Activated CD4-positive, alpha-beta T cell treated with anti-CD3 and anti-CD28 coated beads, Interleukin-2, amount 50 U/mL, for 4 hours (primary cell): ENCODE measurements around the gene TPX2.
"Not testable (repeated sequence)": the region's sequence is repeated elsewhere in the genome, so short reads cannot be mapped to it uniquely, and the experiment has no call there.

Experiments
- DNase-seq, 2 experiments: peaks; one replicate each; pipeline ENCODE4 v3.0.0-alpha.2; 2020

Gene TPX2

DNA sequence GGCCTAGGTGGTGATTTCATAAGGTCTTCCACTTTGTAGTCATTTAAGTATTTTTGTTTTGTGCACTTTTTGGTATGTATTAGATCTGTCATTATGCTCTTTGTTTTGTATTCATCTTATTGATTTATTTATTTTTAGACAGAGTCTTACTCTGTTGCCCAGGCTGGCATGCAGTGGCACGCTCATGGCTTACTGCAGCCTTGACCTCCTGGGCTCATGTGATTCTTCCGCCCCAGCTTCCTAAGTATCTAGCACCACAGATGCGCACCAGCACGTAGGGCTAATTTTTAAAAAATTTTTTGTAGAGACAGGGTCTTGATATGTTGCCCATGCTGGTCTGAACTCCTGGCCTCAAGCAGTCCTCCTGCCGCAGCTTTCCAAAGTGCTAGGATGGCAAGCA lies 30.6 kb downstream of the TPX2 start:
- DNase-seq, result no peak

DNA sequence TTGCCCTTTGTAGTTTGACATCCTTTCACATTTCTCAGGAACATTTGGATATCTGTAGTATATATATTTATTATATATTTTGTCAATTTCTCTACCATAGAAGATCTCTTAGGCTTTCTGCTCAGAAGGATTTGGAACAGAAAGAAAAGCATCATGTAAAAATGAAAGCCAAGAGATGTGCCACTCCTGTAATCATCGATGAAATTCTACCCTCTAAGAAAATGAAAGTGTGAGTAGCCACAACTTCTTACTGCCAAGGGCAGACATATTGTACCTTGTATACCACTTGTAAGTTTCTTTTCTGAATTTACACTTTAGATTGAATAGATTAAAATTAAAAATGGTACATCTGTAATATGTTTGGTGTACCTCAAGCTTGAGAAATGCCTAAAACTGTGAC lies 31.2 kb downstream of the TPX2 start:
- no peak for DNase-seq

DNA sequence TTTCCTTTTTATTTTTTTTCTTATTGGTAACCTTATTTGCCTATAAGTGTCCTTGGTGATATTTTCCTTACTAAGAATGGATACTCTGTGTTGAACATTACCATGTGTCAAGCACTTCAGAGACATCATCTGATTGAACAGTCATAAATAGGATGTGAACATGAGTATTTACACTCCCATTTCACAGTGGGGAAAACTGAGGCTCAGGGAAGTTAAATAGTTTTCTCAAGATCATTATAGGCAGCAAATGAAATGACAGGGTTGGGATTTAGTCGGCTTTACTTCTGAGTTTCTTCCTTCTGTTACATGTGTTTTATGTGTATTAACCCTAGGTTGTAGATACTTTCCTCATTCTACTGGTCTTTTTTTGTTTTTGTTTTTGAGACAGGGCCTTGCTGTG lies 35.3 kb downstream of the TPX2 start:
- no peak for DNase-seq

DNA sequence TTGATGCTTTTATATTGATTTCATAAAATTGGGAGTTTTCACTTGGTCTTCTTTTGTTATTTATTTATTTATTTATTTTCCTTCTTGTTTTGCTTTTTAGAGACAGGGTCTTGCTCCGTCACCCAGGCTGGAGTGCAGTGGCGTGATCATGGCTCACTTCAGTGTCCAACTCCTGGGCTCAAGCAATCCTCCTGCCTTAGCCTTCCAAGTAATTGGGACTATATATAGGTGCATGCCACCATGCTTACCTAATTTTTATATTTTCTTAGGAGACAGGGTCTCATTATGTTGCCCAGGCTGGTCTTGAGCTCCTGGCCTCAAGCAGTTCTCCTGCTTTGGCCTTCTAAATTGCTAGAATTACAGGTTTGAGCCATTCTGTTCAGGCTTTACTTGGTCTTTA lies 41.7 kb downstream of the TPX2 start:
- DNase-seq, result no peak

DNA sequence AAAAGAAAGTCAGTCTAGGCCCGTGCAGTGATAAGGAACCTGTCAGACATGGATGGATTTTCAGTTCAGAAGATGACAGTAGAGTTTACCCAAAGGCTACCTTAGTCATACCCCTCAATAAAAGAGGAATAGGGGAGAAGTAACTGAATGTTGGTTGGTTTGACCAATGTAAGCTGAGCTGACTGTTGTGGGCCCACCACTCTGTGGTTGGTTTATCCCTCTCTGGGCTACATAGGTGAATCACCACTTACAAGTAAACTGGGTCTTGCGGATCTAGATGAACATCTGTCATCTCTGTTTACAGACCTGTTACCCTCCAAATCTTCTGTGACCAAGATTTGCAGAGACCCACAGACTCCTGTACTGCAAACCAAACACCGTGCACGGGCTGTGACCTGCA lies 42.9 kb downstream of the TPX2 start:
- DNase-seq, result no peak

GRCh38 chr20:31784354-31785044 lies 45.4 kb downstream of the TPX2 start:
- DNase-seq, result no peak

- DNase-seq, result no peak
Measured at GRCh38 chr20:31785089-31785488, 46.0 kb downstream of the TPX2 start.

GRCh38 chr20:31788578-31788977 lies 49.5 kb downstream of the TPX2 start:
- DNase-seq, result no peak

- DNase-seq, result no peak
Measured at GRCh38 chr20:31790401-31790800, 51.3 kb downstream of the TPX2 start.

- DNase-seq, result no peak
Measured at GRCh38 chr20:31797364-31797763, 58.3 kb downstream of the TPX2 start.

GRCh38 chr20:31801508-31801907 lies 62.4 kb downstream of the TPX2 start:
- no peak for DNase-seq

- DNase-seq, result no peak
Measured at GRCh38 chr20:31803552-31804291, 64.6 kb downstream of the TPX2 start.

DNA sequence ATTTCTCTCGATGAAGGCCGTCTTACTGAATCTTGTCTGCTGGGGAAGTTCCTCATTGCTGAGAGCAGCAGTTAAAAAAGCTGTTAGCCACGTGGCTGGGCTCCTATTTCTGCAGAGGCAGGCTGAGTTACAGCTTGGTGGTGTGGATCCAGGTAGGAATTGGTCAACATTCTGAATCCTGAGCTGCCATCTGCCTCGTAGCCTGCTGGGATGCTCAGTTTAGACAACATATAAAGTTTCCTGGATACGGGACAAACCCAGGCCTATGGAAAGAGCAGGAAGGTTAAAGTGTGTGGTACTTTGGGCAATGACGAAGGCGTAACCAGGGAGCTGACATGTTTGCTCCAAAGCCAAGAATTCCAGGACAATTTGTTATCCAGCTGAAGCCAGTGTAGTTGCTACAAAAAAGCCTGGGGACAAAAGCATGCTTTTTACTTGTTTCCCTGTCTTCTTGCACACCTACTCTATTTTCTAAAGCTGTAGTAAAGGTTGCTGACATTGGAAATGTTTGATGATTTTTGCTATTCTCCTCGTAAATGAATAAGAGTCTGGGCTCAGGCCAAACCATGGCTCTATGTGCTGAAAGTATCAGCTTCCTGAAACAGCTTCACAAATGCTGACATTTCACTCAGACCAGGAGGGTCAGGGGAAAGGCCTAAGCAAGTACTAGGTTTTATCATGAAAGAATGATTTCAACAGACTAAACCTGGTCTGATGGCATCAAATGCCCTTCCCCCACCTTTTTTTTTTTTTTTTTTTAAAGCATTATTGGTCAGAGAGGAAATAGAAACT lies 67.7 kb downstream of the TPX2 start:
- DNase-seq, result no peak

GRCh38 chr20:31808481-31808880 lies 69.4 kb downstream of the TPX2 start:
- DNase-seq, result no peak

DNA sequence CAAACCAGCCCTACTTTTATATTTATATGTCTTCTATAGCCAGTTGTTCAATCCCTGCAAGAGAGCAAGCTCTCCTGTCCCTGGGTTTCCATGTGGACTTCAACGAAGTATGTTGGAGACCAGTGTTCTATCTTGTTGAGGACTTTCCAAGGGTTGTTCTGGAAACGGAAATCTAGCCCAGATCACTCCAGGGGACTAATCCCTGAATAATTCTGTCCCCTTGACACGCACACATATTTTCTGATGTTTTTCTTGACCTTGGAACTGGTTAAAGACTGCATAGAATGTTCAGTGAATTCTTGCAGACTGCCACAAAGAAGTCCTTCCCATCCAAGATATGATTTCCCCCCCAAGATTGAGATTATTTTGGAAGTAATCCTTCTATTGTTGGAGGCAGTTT lies 70.6 kb downstream of the TPX2 start:
- no peak for DNase-seq

GRCh38 chr20:31811198-31811597 lies 72.1 kb downstream of the TPX2 start:
- no peak for DNase-seq

GRCh38 chr20:31811796-31812728 lies 73.0 kb downstream of the TPX2 start:
- DNase-seq, result no peak

DNA sequence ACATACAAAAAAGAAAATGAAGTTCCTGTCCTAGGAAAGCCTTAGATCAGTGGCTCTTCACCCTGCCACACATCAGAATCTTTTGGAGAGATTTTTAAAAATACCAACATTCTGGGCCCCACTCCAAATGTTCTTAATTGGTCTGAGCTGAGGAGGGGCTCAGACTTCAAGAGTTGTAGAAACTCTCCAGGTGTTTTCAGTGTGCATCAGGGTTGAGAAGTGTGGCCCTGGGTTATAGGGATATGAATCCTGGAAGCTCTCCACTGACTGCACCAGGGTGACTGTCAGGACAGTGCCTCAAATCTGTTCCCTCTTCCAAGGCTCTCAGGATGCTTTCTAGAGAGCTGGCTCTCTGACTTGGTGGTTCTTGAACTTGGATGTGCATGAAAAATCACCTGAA lies 74.5 kb downstream of the TPX2 start:
- DNase-seq, result no peak

GRCh38 chr20:31814142-31814541 lies 75.1 kb downstream of the TPX2 start:
- not testable (repeated sequence) for DNase-seq

DNA sequence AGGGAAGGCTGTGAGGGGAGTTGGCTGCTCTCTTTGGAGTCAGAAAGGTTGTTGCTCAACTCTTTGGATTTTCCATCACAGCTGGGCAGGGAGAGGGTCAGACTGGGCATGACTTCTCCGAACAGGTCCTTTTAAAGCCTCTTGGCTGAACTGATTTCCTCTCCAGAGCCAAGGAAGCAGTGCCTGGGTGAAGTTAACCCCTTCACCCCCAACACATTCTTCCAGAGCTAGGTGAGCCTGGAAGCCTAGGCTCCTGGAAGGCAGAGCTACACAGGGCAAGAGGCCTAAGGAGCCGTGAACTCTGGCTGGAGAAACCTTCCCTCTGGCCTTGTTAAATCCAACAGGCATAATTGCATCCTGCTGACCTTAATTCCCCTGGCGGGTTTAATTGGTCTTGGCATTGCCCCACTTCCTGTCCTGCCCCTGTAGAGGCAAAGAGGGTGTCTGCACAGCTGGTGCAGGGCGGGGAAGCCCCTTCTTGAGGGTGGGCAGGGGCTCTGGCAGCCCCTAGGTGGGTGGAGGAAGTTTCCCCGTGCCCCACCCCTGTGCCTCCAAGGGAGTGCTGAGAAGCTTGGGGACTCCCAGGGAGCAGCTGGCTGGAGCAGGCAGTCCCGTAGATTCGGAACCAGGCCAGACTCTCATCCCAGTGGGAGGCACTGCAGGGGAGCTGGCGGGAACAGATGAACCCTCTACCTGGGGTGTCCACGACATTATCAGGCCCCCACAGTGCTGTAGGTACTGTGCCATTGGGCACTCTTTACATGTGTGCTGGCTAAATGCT lies 76.5 kb downstream of the TPX2 start:
- DNase-seq, result no peak

- no peak for DNase-seq
Measured at GRCh38 chr20:31816221-31816620, 77.1 kb downstream of the TPX2 start.

GRCh38 chr20:31817461-31817860 lies 78.4 kb downstream of the TPX2 start:
- DNase-seq, result no peak
